Neural crest cell (in vitro differentiated cells): ENCODE results near the gene GABRR2. TPM values are rescaled to one million over a fixed set of nuclear protein-coding genes. Genes with fewer than 3 reads are reported as not detected.

Experiments
- DNase-seq: peaks from one replicate; pipeline ENCODE4 v3.0.0; 2021; ENCODE audit warnings: low read depth, mixed read lengths, low spot score
- H3K27ac Mint-ChIP-seq: one replicate; pipeline ENCODE4 v1.8.0; 2021; ENCODE audit warnings: mild to moderate bottlenecking, mixed read lengths; ENCODE audit not compliant: unreplicated experiment
- H3K27me3 Mint-ChIP-seq: 2 replicates; pipeline ENCODE4 v1.8.0; 2021; ENCODE audit warnings: low read depth, mild to moderate bottlenecking, mixed read lengths
- H3K36me3 Mint-ChIP-seq: 2 replicates; pipeline ENCODE4 v1.8.0; 2021; ENCODE audit warnings: low read depth, mild to moderate bottlenecking, mixed read lengths
- H3K4me1 Mint-ChIP-seq: 2 replicates; pipeline ENCODE4 v1.8.0; 2021; ENCODE audit warnings: mixed read lengths
- H3K4me3 Mint-ChIP-seq: one replicate; pipeline ENCODE4 v1.8.0; 2021; ENCODE audit warnings: mild to moderate bottlenecking, mixed read lengths
- H3K9me3 Mint-ChIP-seq: 2 replicates; pipeline ENCODE4 v1.8.0; 2021; ENCODE audit warnings: mixed read lengths
- CTCF ChIP-seq: fragments of 200-600 bp; sonication (generic); conservative IDR thresholded peaks from 2 replicates; pipeline ENCODE4 v1.5.0; 2021; ENCODE audit warnings: antibody characterized with exemption, mild to moderate bottlenecking
- long read RNA-seq: library from polyadenylated mRNA; unstranded; transcript quantifications from one replicate; pipeline ENCODE4 v2.0.0, GENCODE V29; 2020
- total RNA-seq: library from RNA; stranded (reverse); gene quantifications from 2 replicates; pipeline ENCODE4 v1.2.1, GENCODE V29; 2021

The GABRR2 gene
- 0.34 and 0.51 TPM in 2 replicates for total RNA-seq
- long read RNA-seq: 0 reads

GRCh38 chr6:89315249-89315885 lies at the start of gene GABRR2:
GABRR2 (minus strand) TSS chr6:89315299; CDS start chr6:89315165, 134 bp downstream.
- peaks cover 26% of the 10 kb centered on the region for H3K4me1 Mint-ChIP-seq
- H3K9me3 Mint-ChIP-seq: peaks cover 10% of the 10 kb centered on the region
- peaks cover 23% of the 10 kb centered on the region for H3K36me3 Mint-ChIP-seq
- no peaks in the 10 kb centered on the region for H3K27me3 Mint-ChIP-seq
- H3K27ac Mint-ChIP-seq: no peak within 1 kb of the TSS
- no peak for DNase-seq
- TF ChIP-seq CTCF: no peak
- no peak within 1 kb of the TSS for H3K4me3 Mint-ChIP-seq

- H3K4me1 Mint-ChIP-seq: peaks cover 8% of the 10 kb centered on the region
These were observed 49.5 kb upstream of the GABRR2 start for GRCh38 chr6:89364586-89364985.

GRCh38 chr6:89361171-89361570 lies 46.1 kb upstream of the GABRR2 start:
- Mint-ChIP-seq H3K36me3 (no peaks in the 10 kb centered on the region), H3K27me3 (peaks cover 3% of the 10 kb centered on the region), H3K4me3 (no peak overlapping the region), H3K27ac (no peak overlapping the region), H3K9me3 (no peaks in the 10 kb centered on the region), H3K4me1 (no peaks in the 10 kb centered on the region)
- DNase-seq: no peak
- TF ChIP-seq CTCF: no peak

More at GRCh38 chr6:89364586-89364985, 49.5 kb upstream of the GABRR2 start:
- TF ChIP-seq CTCF: no peak
- Mint-ChIP-seq H3K27me3 (no peaks in the 10 kb centered on the region), H3K36me3 (no peaks in the 10 kb centered on the region), H3K27ac (no peak overlapping the region), H3K9me3 (no peaks in the 10 kb centered on the region), H3K4me3 (no peak overlapping the region)
- DNase-seq: no peak

- H3K9me3 Mint-ChIP-seq: no peaks in the 10 kb centered on the region
- H3K36me3 Mint-ChIP-seq: no peaks in the 10 kb centered on the region
- H3K4me1 Mint-ChIP-seq: no peaks in the 10 kb centered on the region
- H3K27me3 Mint-ChIP-seq: peaks cover 3% of the 10 kb centered on the region
- TF ChIP-seq CTCF: no peak
- no peak overlapping the region for H3K27ac Mint-ChIP-seq
- no peak overlapping the region for H3K4me3 Mint-ChIP-seq
- no peak for DNase-seq
These were observed 45.4 kb upstream of the GABRR2 start for GRCh38 chr6:89360415-89360999.

- peaks cover 3% of the 10 kb centered on the region for H3K27me3 Mint-ChIP-seq
- no peak for TF ChIP-seq CTCF
- DNase-seq: no peak
- H3K9me3 Mint-ChIP-seq: no peaks in the 10 kb centered on the region
- no peaks in the 10 kb centered on the region for H3K36me3 Mint-ChIP-seq
- H3K4me3 Mint-ChIP-seq: no peak overlapping the region
- no peak overlapping the region for H3K27ac Mint-ChIP-seq
- no peaks in the 10 kb centered on the region for H3K4me1 Mint-ChIP-seq
These were observed 44.5 kb upstream of the GABRR2 start for GRCh38 chr6:89359561-89359960.
